A549 (cell line): ENCODE results near the gene NAP1L4. TPM values are rescaled to one million over a fixed set of nuclear protein-coding genes. Genes with fewer than 3 reads are reported as not detected.

Experiments used
- ATAC-seq, 2 experiments: fragments of 200-7000 bp in 1 of 2; fragments of >200 bp in 1 of 2; cut with Nextera tagmentation in 1 of 2; cut with Tn5 transposase in 1 of 2; 3 replicates each; pipeline versions ENCODE4 v1.8.0 to v1.9.1; 2018 to 2020; ENCODE audit warnings: mild to moderate bottlenecking in 1 of 2, moderate library complexity in 1 of 2
- CTCF ChIA-PET: fragments of 300-600 bp; sonication (Branson Sonifier 250); formaldehyde crosslinking; extraction: SDS; loops from one replicate; lab custom pipeline; 2021; ENCODE audit warnings: antibody characterized with exemption, inconsistent platforms; lab: Yijun Ruan, JAX
- POLR2A ChIA-PET: fragments of 350-600 bp; formaldehyde crosslinking; extraction: SDS; loops from one replicate; lab custom pipeline; 2021; ENCODE audit warnings: antibody characterized with exemption, inconsistent platforms; lab: Yijun Ruan, JAX
- DNase-seq, 2 experiments: peaks; one replicate each; pipeline versions ENCODE4 v3.0.0 to v3.0.0-alpha.2; 2011 to 2016; ENCODE audit warnings: low read depth in 1 of 2, low spot score in 1 of 2
- FAIRE-seq: peaks from 2 replicates; lab custom pipeline; 2011; peaks lifted over from hg19 to GRCh38; lab: Jason Lieb, UNC
- H3K27ac ChIP-seq, 2 experiments: fragments of >200 bp; sonication (Bioruptor Twin); formaldehyde crosslinking; 3 replicates each; pipeline ENCODE4 v1.5.1; 2016 to 2017
- H3K4me1 ChIP-seq: fragments of >200 bp; sonication (Bioruptor Twin); formaldehyde crosslinking; 3 replicates; pipeline ENCODE4 v1.6.1; 2016
- H3K4me2 ChIP-seq: fragments of >200 bp; sonication (Bioruptor Twin); formaldehyde crosslinking; 3 replicates; pipeline ENCODE4 v1.6.1; 2016
- H3K4me3 ChIP-seq: fragments of >200 bp; sonication (Bioruptor Twin); formaldehyde crosslinking; 3 replicates; pipeline ENCODE4 v1.5.1; 2016
- H3K9me3 ChIP-seq: fragments of >200 bp; sonication (Bioruptor Twin); formaldehyde crosslinking; 3 replicates; pipeline ENCODE4 v1.6.1; 2016
- CBX2 ChIP-seq: fragments of 200-600 bp; sonication (generic); IDR thresholded peaks from 2 replicates; pipeline ENCODE4 v1.6.1; 2016; ENCODE audit warnings: low read depth, mild to moderate bottlenecking, borderline replicate concordance
- CBX8 ChIP-seq: fragments of 200-600 bp; sonication (generic); IDR thresholded peaks from 2 replicates; pipeline ENCODE4 v1.6.1; 2016
- CHD2 ChIP-seq: fragments of 150-350 bp; IDR thresholded peaks from 2 replicates; pipeline ENCODE4 v1.6.1; 2014; ENCODE audit warnings: low read length; ENCODE audit not compliant: partially characterized antibody
- E2F6 ChIP-seq: IDR thresholded peaks from 2 replicates; pipeline ENCODE4 v1.6.1; 2012; ENCODE audit warnings: low read depth, borderline replicate concordance
- EHF ChIP-seq: fragments of 250-450 bp; sonication (Bioruptor Pico); IDR thresholded peaks from 2 replicates; pipeline ENCODE4 v1.5.0; 2020; ENCODE audit warnings: mild to moderate bottlenecking
- EHMT2 ChIP-seq: fragments of 200-600 bp; sonication (generic); IDR thresholded peaks from 2 replicates; pipeline ENCODE4 v1.6.1; 2016; ENCODE audit warnings: antibody characterized with exemption, low read depth, mild to moderate bottlenecking, moderate library complexity
- GATA3 ChIP-seq: IDR thresholded peaks from 2 replicates; pipeline ENCODE4 v1.6.1; 2012; ENCODE audit warnings: borderline replicate concordance
- HDAC2 ChIP-seq: fragments of 200-600 bp; sonication (generic); IDR thresholded peaks from 2 replicates; pipeline ENCODE4 v1.6.1; 2016
- HOXA7 ChIP-seq: fragments of 250-450 bp; sonication (Bioruptor Pico); IDR thresholded peaks from 2 replicates; pipeline ENCODE4 v1.5.0; 2020; ENCODE audit warnings: mild to moderate bottlenecking, moderate library complexity
- HOXB13 ChIP-seq: fragments of 250-450 bp; sonication (Bioruptor Pico); IDR thresholded peaks from 2 replicates; pipeline ENCODE4 v1.5.0; 2020; ENCODE audit warnings: low read depth, mild to moderate bottlenecking, moderate library complexity
- JUNB ChIP-seq: fragments of >200 bp; sonication (Bioruptor Twin); formaldehyde crosslinking; IDR thresholded peaks from 2 replicates; pipeline ENCODE4 v1.6.1; 2016
- KDM5A ChIP-seq: fragments of 200-600 bp; sonication (generic); IDR thresholded peaks from 2 replicates; pipeline ENCODE4 v1.6.1; 2016; ENCODE audit warnings: antibody characterized with exemption, mild to moderate bottlenecking
- MAFK ChIP-seq: fragments of 450-650 bp; IDR thresholded peaks from 2 replicates; pipeline ENCODE4 v1.6.1; 2014; ENCODE audit not compliant: partially characterized antibody
- NPAS2 ChIP-seq: fragments of 250-450 bp; sonication (Bioruptor Pico); IDR thresholded peaks from 2 replicates; pipeline ENCODE4 v1.8.0; 2022; ENCODE audit warnings: mild to moderate bottlenecking, moderate library complexity, borderline replicate concordance
- RAD21 ChIP-seq, 2 experiments: fragments of >200 bp in 1 of 2; sonication (Bioruptor Twin) in 1 of 2; formaldehyde crosslinking in 1 of 2; IDR thresholded peaks in 1 of 2; conservative IDR thresholded peaks in 1 of 2; 2 replicates in 1 of 2; 3 replicates in 1 of 2; pipeline ENCODE4 v1.6.1; 2012 to 2018; ENCODE audit warnings: inconsistent platforms in 1 of 2
- RARB ChIP-seq: fragments of 250-450 bp; sonication (Bioruptor Pico); IDR thresholded peaks from 2 replicates; pipeline ENCODE4 v1.8.0; 2021; ENCODE audit warnings: mild to moderate bottlenecking, moderate library complexity
- RFX5 ChIP-seq: fragments of 450-650 bp; IDR thresholded peaks from 2 replicates; pipeline ENCODE4 v1.7.1; 2014; ENCODE audit warnings: antibody characterized with exemption, mild to moderate bottlenecking, moderate library complexity
- SMC3 ChIP-seq: fragments of >200 bp; sonication (Bioruptor Twin); formaldehyde crosslinking; IDR thresholded peaks from 3 replicates; pipeline ENCODE4 v1.6.1; 2018; ENCODE audit warnings: inconsistent platforms
- SREBF2 ChIP-seq: fragments of 450-650 bp; IDR thresholded peaks from 2 replicates; pipeline ENCODE4 v1.6.1; 2014; ENCODE audit warnings: mild to moderate bottlenecking, moderate library complexity
- TP53 ChIP-seq: fragments of 250-450 bp; sonication (Bioruptor Pico); IDR thresholded peaks from 2 replicates; pipeline ENCODE4 v1.5.0; 2021; ENCODE audit warnings: mild to moderate bottlenecking, moderate library complexity
- ZFP36 ChIP-seq: fragments of 450-650 bp; IDR thresholded peaks from 2 replicates; pipeline ENCODE4 v1.6.1; 2014; ENCODE audit warnings: borderline replicate concordance; ENCODE audit not compliant: partially characterized antibody
- WGBS: methylation state at CpG from one replicate; pipeline ENCODE4 v1.1.6; 2017; ENCODE audit errors: missing lambda C conversion rate; 5-methylcytosine and 5-hydroxymethylcytosine counted together
- polyA plus RNA-seq, 4 experiments: library from polyadenylated mRNA; depleted of rRNA in 3 of 4; stranded (reverse); fragments of >200 nt; fragmentation: RNase III in 1 of 4; extraction: RNeasy Plus Mini Kit Qiagen cat#74134 plus additional on column Dnase treatment in 1 of 4; gene quantifications; 2 replicates in 3 of 4; 3 replicates in 1 of 4; pipeline ENCODE4 v1.2.3, GENCODE V29; 2011 to 2017

The NAP1L4 gene
- polyA plus RNA-seq, 2 of the 4 experiments (the other 2 are of a cell fraction), result 132 to 148 TPM

DNA sequence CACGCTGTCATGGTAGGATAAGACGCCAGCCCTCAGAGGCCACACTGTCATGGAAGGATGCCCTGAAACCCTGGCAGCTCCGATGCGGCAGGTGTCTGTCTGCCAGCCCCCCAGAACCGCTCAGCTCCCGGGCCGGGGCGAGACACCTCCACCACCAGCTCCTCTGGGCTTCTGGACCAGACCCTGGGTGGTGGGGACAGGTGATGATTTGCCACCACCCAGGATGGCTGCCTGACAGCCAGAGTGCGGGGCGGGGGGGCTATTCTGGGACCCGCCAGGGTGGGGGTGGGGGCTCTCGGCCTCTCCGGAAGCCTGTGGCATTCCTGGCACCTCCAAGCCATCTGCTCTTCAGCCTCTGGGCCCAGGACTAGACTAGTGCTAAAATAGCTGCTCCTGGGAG, 72.3 kb downstream of the NAP1L4 start:
- no peaks in the 10 kb centered on the region for H3K9me3 ChIP-seq
- ATAC-seq (no peak), DNase-seq (no peak), FAIRE-seq (no peak)
- H3K4me2 ChIP-seq, result no peak overlapping the region
- ChIA-PET POLR2A (interaction anchor here (0.6 to 6.7 kb wide), 2 partner anchors 9 to 520 kb away, joined by 3 to 36 read pairs; partner anchors contain the start of genes PHLDA2 and TSSC4), CTCF (interaction anchor here (1.3 to 9.9 kb wide), 6 partner anchors 10 to 492 kb away, joined by 3 to 52 read pairs (median 8); partner anchors contain the start of gene PHLDA2)
- no peak for TF ChIP-seq SMC3
- TF ChIP-seq RFX5, result no peak
- no peak for TF ChIP-seq HDAC2
- no peak for TF ChIP-seq MAFK
- TF ChIP-seq KDM5A, result no peak
- H3K4me3 ChIP-seq, result no peak overlapping the region
- H3K4me1 ChIP-seq, result peaks cover 11% of the 10 kb centered on the region
- WGBS, result 91% methylated on average over 8 of the region's 13 CpGs
- no peak overlapping the region for H3K27ac ChIP-seq

DNA sequence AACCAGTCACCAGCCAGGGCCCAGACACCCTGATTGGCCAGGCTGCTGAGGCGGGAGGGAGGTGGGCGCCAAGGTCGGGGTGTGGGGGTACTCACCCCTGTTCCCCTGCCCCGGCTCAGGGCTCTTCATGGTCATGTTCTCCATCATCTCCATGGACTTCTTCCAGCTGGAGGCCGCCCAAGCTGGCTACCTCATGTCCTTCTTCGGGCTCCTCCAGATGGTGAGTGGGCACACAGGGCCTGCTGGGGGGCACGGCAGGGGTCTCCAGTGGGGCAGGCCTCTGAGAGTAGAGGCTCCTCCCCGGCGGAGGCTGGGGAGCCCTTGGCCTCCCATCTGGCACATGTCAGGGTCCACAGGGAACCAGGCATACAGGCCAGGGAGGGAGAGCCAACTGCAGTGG, 72.9 kb downstream of the NAP1L4 start:
- peaks cover 5% of the 10 kb centered on the region; the same call in 2 of the 3 replicates for H3K4me1 ChIP-seq
- FAIRE-seq, result no peak
- no peak overlapping the region for H3K4me3 ChIP-seq
- no peak overlapping the region for H3K27ac ChIP-seq
- POLR2A ChIA-PET, result interaction anchor here (6.7 kb wide), 1 partner anchor 10 kb away, joined by 36 read pairs; the partner anchor contains the start of gene PHLDA2
- TF ChIP-seq HOXB13 (CRISPR knock-in tag) (no peak), EHMT2 (no peak)
- ATAC-seq, result no peak
- CTCF ChIA-PET, result interaction anchor here (1.3 to 9.9 kb wide), 5 partner anchors 10 to 492 kb away, joined by 3 to 52 read pairs (median 10); partner anchors contain the start of gene PHLDA2
- DNase-seq, result no peak
- H3K9me3 ChIP-seq, result no peaks in the 10 kb centered on the region
- no peak overlapping the region for H3K4me2 ChIP-seq
- WGBS, result 95% methylated on average over 3 of the region's 9 CpGs

GRCh38 chr11:2917842-2918490, 74.2 kb downstream of the NAP1L4 start:
- WGBS, result 94% methylated on average over 20 of the region's 25 CpGs
- no peaks in the 10 kb centered on the region for H3K9me3 ChIP-seq
- no peak for ATAC-seq
- H3K27ac ChIP-seq, result no peak overlapping the region
- no peak overlapping the region for H3K4me2 ChIP-seq
- TF ChIP-seq CBX8 (no peak), E2F6 (no peak), JUNB (no peak), RARB (no peak), EHF (CRISPR knock-in tag) (no peak), HOXA7 (CRISPR knock-in tag) (no peak), NPAS2 (CRISPR knock-in tag) (no peak), CBX2 (no peak)
- TF ChIP-seq, all 56 proteins: peak for 0
- no peak overlapping the region for H3K4me3 ChIP-seq
- ChIA-PET POLR2A (interaction anchor here (6.7 kb wide), 1 partner anchor 11 kb away, joined by 36 read pairs; the partner anchor contains the start of gene PHLDA2), CTCF (interaction anchor here (1.1 to 9.9 kb wide), 4 partner anchors 12 to 386 kb away, joined by 3 to 52 read pairs (median 21); partner anchors contain the start of gene PHLDA2)
- H3K4me1 ChIP-seq, result peaks cover 9% of the 10 kb centered on the region
- FAIRE-seq (no peak), DNase-seq (no peak)

DNA sequence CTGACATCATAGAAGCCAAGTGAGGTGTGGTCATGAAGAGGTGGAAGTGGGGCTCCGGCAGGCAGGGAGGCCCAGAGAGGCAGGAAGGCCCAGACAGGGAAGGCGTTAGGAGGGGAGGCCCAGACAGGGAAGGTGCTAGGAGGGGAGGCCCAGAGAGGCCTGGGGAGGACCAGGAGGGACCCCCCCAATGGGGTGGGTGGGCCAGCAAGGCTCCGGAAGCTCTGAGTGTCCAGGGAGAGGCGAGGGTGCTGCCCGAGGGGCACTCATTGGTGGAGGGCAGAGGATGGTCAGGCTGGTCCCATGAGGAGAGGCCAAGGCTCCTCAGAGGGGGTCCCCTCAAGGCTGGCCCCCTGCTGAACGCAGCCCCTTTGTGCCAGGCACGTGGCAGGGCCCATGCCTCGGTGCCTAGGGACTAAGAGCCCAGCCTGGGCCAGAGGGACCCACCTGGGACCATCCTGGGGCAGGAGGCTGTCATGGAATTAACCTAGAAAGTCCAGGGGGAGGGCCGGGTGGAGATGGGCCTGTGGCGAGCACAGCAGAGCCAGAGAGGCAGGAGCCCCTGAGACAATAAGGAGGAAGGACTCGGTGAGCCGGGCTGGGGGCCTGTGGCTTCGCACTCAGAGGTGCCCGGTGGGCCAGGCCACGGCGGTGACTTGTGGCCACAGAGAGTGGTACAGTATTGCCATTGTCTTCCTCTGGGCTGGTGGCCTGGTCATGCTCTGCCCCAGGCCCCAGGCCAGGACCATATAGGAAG, 75.1 kb downstream of the NAP1L4 start:
- 92% methylated on average over 13 of the region's 16 CpGs for WGBS
- POLR2A ChIA-PET, result interaction anchor here (6.7 kb wide), 1 partner anchor 12 kb away, joined by 36 read pairs; the partner anchor contains the start of gene PHLDA2
- no peak overlapping the region for H3K4me2 ChIP-seq
- no peak for FAIRE-seq
- H3K4me3 ChIP-seq, result no peak overlapping the region
- TF ChIP-seq HOXB13 (CRISPR knock-in tag) (no peak), CBX8 (no peak), TP53 (CRISPR knock-in tag) (no peak), RAD21 (conservative IDR thresholded peaks at IDR 0.05 in 1 of 2, IDR thresholded peaks at IDR 0.05 in 1 of 2) (no peak), ZFP36 (no peak), GATA3 (no peak), SREBF2 (no peak), CHD2 (no peak), KDM5A (no peak)
- TF ChIP-seq, all 56 proteins: peak for 0
- CTCF ChIA-PET, result interaction anchor here (0.8 to 9.9 kb wide), 5 partner anchors 10 to 385 kb away, joined by 3 to 52 read pairs (median 12); partner anchors contain the start of gene PHLDA2
- Histone ChIP-seq H3K9me3 (no peaks in the 10 kb centered on the region), H3K4me1 (peaks cover 18% of the 10 kb centered on the region), H3K27ac (no peak overlapping the region)
- no peak for DNase-seq
- no peak for ATAC-seq
